ENCODE measurements around the gene FMNL2. TPM values are rescaled to one million over a fixed set of nuclear protein-coding genes. Genes with fewer than 3 reads are reported as not detected.

Gene FMNL2
- total RNA-seq, 3 donors from 2014 or later, result 11.5 to 25.4 (median 12.0) TPM

GRCh38 chr2:152632736-152633135 is 297.8 kb downstream of the FMNL2 start:
- Histone ChIP-seq H3K4me1 (ENCODE audit: low read depth) (no peaks in the 10 kb centered on the region), H3K9me3 (no peaks in the 10 kb centered on the region), H3K4me3 (no peak overlapping the region), H3K36me3 (ENCODE audit: low read depth) (no peaks in the 10 kb centered on the region)
- intact Hi-C loops (cut with DNase I, micrococcal nuclease), result loop anchor here (5.0 to 10.0 kb wide), 3 partner anchors 298 to 598 kb away; partner anchors contain the start of gene FMNL2 (in 1 of the 2)
- DNase-seq (no peak), ATAC-seq (no peak)
- no peak for TF ChIP-seq CTCF (IDR thresholded peaks at IDR 0.05)

GRCh38 chr2:152635635-152636298 is 300.8 kb downstream of the FMNL2 start:
- no peaks in the 10 kb centered on the region for H3K9me3 ChIP-seq
- H3K4me1 ChIP-seq (ENCODE audit: low read depth), result no peaks in the 10 kb centered on the region
- no peak overlapping the region for H3K4me3 ChIP-seq
- ATAC-seq (peak; percentile 85), DNase-seq (peak in 2 of 3 donors; percentile 45 to 78)
- intact Hi-C loops (cut with DNase I, micrococcal nuclease), result loop anchor here (5.0 to 10.0 kb wide), 3 partner anchors 301 to 601 kb away; partner anchors contain the start of gene FMNL2 (in 1 of the 2)
- H3K36me3 ChIP-seq (ENCODE audit: low read depth), result no peaks in the 10 kb centered on the region
- TF ChIP-seq CTCF (IDR thresholded peaks at IDR 0.05), result peak; percentile 60

- no peaks in the 10 kb centered on the region for H3K4me1 ChIP-seq (ENCODE audit: low read depth)
- H3K36me3 ChIP-seq (ENCODE audit: low read depth), result no peaks in the 10 kb centered on the region
- intact Hi-C loops (cut with DNase I, micrococcal nuclease), result loop anchor here (5.0 to 10.0 kb wide), 3 partner anchors 302 to 602 kb away; partner anchors contain the start of gene FMNL2 (in 1 of the 2)
- no peak for ATAC-seq
- H3K4me3 ChIP-seq, result no peak overlapping the region
- H3K9me3 ChIP-seq, result no peaks in the 10 kb centered on the region
- no peak for DNase-seq
- TF ChIP-seq CTCF (IDR thresholded peaks at IDR 0.05), result no peak
These were observed 302.3 kb downstream of the FMNL2 start for GRCh38 chr2:152637251-152637650.

- intact Hi-C loops (cut with DNase I, micrococcal nuclease), result loop anchor here (5.0 to 10.0 kb wide), 3 partner anchors 303 to 603 kb away; partner anchors contain the start of gene FMNL2 (in 1 of the 2)
- ATAC-seq, result no peak
- no peak for TF ChIP-seq CTCF (IDR thresholded peaks at IDR 0.05)
- H3K36me3 ChIP-seq (ENCODE audit: low read depth), result no peaks in the 10 kb centered on the region
- no peak overlapping the region for H3K4me3 ChIP-seq
- no peaks in the 10 kb centered on the region for H3K4me1 ChIP-seq (ENCODE audit: low read depth)
- no peaks in the 10 kb centered on the region for H3K9me3 ChIP-seq
- DNase-seq, result no peak
These were observed 303.1 kb downstream of the FMNL2 start for GRCh38 chr2:152638056-152638455.

- Histone ChIP-seq H3K4me1 (ENCODE audit: low read depth) (no peaks in the 10 kb centered on the region), H3K36me3 (ENCODE audit: low read depth) (no peaks in the 10 kb centered on the region), H3K9me3 (no peaks in the 10 kb centered on the region), H3K4me3 (no peak overlapping the region)
- no peak for TF ChIP-seq CTCF (IDR thresholded peaks at IDR 0.05)
- ATAC-seq (no peak), DNase-seq (no peak)
- intact Hi-C loops (cut with DNase I, micrococcal nuclease), result loop anchor here (5.0 to 10.0 kb wide), 3 partner anchors 304 to 604 kb away; partner anchors contain the start of gene FMNL2 (in 1 of the 2)
These were observed 303.6 kb downstream of the FMNL2 start for GRCh38 chr2:152638590-152638989.
